Lower lobe of right lung (tissue), 2 donors: Measurements from ENCODE around the gene ATP1A4. TPM values are rescaled to one million over a fixed set of nuclear protein-coding genes. Genes with fewer than 3 reads are reported as not detected.

ENCODE experiments used
- ATAC-seq, 2 donors: fragments of 200-7000 bp; cut with Tn5 transposase; one replicate each; pipeline ENCODE4 v1.9.1; 2020 to 2022; ENCODE audit warnings: mild to moderate bottlenecking in 2 of 2, moderate library complexity in 2 of 2
- DNase-seq: peaks from one replicate; pipeline ENCODE4 v3.0.0-alpha.2; 2020
- H3K27ac ChIP-seq: fragments of 200-600 bp; one replicate; pipeline ENCODE4 v1.8.0; 2022
- H3K27me3 ChIP-seq: fragments of 200-600 bp; one replicate; pipeline ENCODE4 v1.8.0; 2022; ENCODE audit warnings: low read depth
- H3K36me3 ChIP-seq: fragments of 200-600 bp; one replicate; pipeline ENCODE4 v1.8.0; 2022; ENCODE audit warnings: mild to moderate bottlenecking
- H3K4me1 ChIP-seq: fragments of 200-600 bp; one replicate; pipeline ENCODE4 v1.8.0; 2022
- H3K4me3 ChIP-seq: fragments of 200-600 bp; one replicate; pipeline ENCODE4 v1.8.0; 2022; ENCODE audit warnings: mild to moderate bottlenecking
- H3K9me3 ChIP-seq: fragments of 200-600 bp; one replicate; pipeline ENCODE4 v1.8.0; 2022
- CTCF ChIP-seq: fragments of 200-600 bp; IDR thresholded peaks from one replicate; pipeline ENCODE4 v1.8.0; 2022; ENCODE audit warnings: antibody characterized with exemption, mild to moderate bottlenecking
- intact Hi-C: fragments of 100-400 bp; cut with DNase I; formaldehyde crosslinking; loops from one replicate; pipeline ENCODE4 v1.11.0; 2022
- total RNA-seq: library from RNA; stranded (reverse); fragmentation: NEBNext Ultra II Directional; extraction: Animal tissue kit (Norgen Biotek cat#: 25700); gene quantifications from one replicate; pipeline ENCODE4 v1.2.1, GENCODE V29; 2021
- donor health status: DM: no; HTN: yes; CAD: no; lungs with severe emphysema.

Gene ATP1A4
- total RNA-seq, 1 donor from 2014 or later: 1.1 TPM

GRCh38 chr1:160137216-160137862, 14.1 kb upstream of the ATP1A4 start:
- Histone ChIP-seq H3K27ac (no peak overlapping the region), H3K9me3 (no peaks in the 10 kb centered on the region), H3K4me3 (no peak overlapping the region), H3K36me3 (no peaks in the 10 kb centered on the region), H3K4me1 (no peaks in the 10 kb centered on the region), H3K27me3 (no peaks in the 10 kb centered on the region)
- no peak for DNase-seq
- no peak for TF ChIP-seq CTCF
- no peak for ATAC-seq
- intact Hi-C loops: no loop called here

GRCh38 chr1:160139840-160140239, 11.6 kb upstream of the ATP1A4 start:
- H3K4me3 ChIP-seq: no peak overlapping the region
- no peak for TF ChIP-seq CTCF
- DNase-seq: no peak
- H3K9me3 ChIP-seq: no peaks in the 10 kb centered on the region
- H3K36me3 ChIP-seq: no peaks in the 10 kb centered on the region
- ATAC-seq: no peak
- H3K27me3 ChIP-seq: no peaks in the 10 kb centered on the region
- no peak overlapping the region for H3K27ac ChIP-seq
- intact Hi-C loops: no loop called here
- H3K4me1 ChIP-seq: no peaks in the 10 kb centered on the region

- H3K4me3 ChIP-seq: no peak overlapping the region
- intact Hi-C loops: no loop called here
- no peaks in the 10 kb centered on the region for H3K4me1 ChIP-seq
- DNase-seq: no peak
- H3K27me3 ChIP-seq: no peaks in the 10 kb centered on the region
- no peak for TF ChIP-seq CTCF
- H3K9me3 ChIP-seq: no peaks in the 10 kb centered on the region
- H3K36me3 ChIP-seq: no peaks in the 10 kb centered on the region
- ATAC-seq: peak; percentile 40 to 82
- H3K27ac ChIP-seq: no peak overlapping the region
Observed at GRCh38 chr1:160143695-160144094, 7.7 kb upstream of the ATP1A4 start.

GRCh38 chr1:160144921-160145320, 6.5 kb upstream of the ATP1A4 start:
- Histone ChIP-seq H3K4me1 (no peaks in the 10 kb centered on the region), H3K9me3 (no peaks in the 10 kb centered on the region), H3K36me3 (no peaks in the 10 kb centered on the region), H3K27ac (no peak overlapping the region), H3K4me3 (no peak overlapping the region), H3K27me3 (no peaks in the 10 kb centered on the region)
- TF ChIP-seq CTCF: no peak
- DNase-seq (no peak), ATAC-seq (no peak)
- intact Hi-C loops: no loop called here

- H3K36me3 ChIP-seq: no peaks in the 10 kb centered on the region
- ATAC-seq (no peak), DNase-seq (no peak)
- no peaks in the 10 kb centered on the region for H3K4me1 ChIP-seq
- no peak overlapping the region for H3K4me3 ChIP-seq
- TF ChIP-seq CTCF: no peak
- H3K27me3 ChIP-seq: no peaks in the 10 kb centered on the region
- no peak overlapping the region for H3K27ac ChIP-seq
- H3K9me3 ChIP-seq: no peaks in the 10 kb centered on the region
- intact Hi-C loops: no loop called here
Observed at GRCh38 chr1:160146107-160146506, 5.3 kb upstream of the ATP1A4 start.
